DND-41 (cell line): ENCODE data around the gene DRAP1.

Experiments used
- ATAC-seq: fragments of 200-7000 bp; cut with Tn5 transposase; 3 replicates; pipeline ENCODE4 v1.9.1; 2021; ENCODE audit warnings: low read depth; ENCODE audit not compliant: insufficient read depth
- DNase-seq: peaks from one replicate; pipeline ENCODE4 v3.0.0-alpha.2; 2020
- H2AFZ ChIP-seq: 2 replicates; pipeline ENCODE4 v1.6.0; 2012; ENCODE audit warnings: low read depth, low read length
- H3K27ac ChIP-seq: 2 replicates; pipeline ENCODE4 v1.5.1; 2012; ENCODE audit warnings: low read length, inconsistent platforms
- H3K27me3 ChIP-seq: fragments of 200-600 bp; sonication (generic); 2 replicates; pipeline ENCODE4 v1.6.0; 2012; ENCODE audit warnings: low read length, mild to moderate bottlenecking, inconsistent platforms; ENCODE audit not compliant: insufficient read depth, poor library complexity
- H3K36me3 ChIP-seq: 2 replicates; pipeline ENCODE4 v1.5.1; 2012; ENCODE audit warnings: low read length, inconsistent platforms; ENCODE audit not compliant: insufficient read depth
- H3K4me1 ChIP-seq: 2 replicates; pipeline ENCODE4 v1.5.1; 2012; ENCODE audit warnings: mild to moderate bottlenecking, low read length; ENCODE audit not compliant: insufficient read depth
- H3K4me2 ChIP-seq: 2 replicates; pipeline ENCODE4 v1.6.0; 2012; ENCODE audit warnings: mild to moderate bottlenecking, moderate library complexity, low read length, inconsistent platforms; ENCODE audit not compliant: insufficient read depth
- H3K4me3 ChIP-seq, 2 experiments: fragments of 200-600 bp in 1 of 2; shearing (Covaris generic) in 1 of 2; 2 replicates each; pipeline ENCODE4 v1.5.1; 2012 to 2016; ENCODE audit warnings: inconsistent platforms in 2 of 2, low read length in 2 of 2, mild to moderate bottlenecking in 2 of 2, low read depth in 1 of 2, moderate library complexity in 1 of 2
- H3K79me2 ChIP-seq: 2 replicates; pipeline ENCODE4 v1.6.0; 2012; ENCODE audit warnings: low read length, inconsistent platforms; ENCODE audit not compliant: insufficient read depth
- H3K9ac ChIP-seq: 2 replicates; pipeline ENCODE4 v1.6.0; 2012; ENCODE audit warnings: low read depth, mild to moderate bottlenecking, inconsistent platforms, low read length, moderate library complexity
- H3K9me3 ChIP-seq: 2 replicates; pipeline ENCODE4 v1.5.1; 2012; ENCODE audit warnings: low read length, moderate library complexity, mild to moderate bottlenecking, inconsistent platforms; ENCODE audit not compliant: insufficient read depth, severe bottlenecking
- H4K20me1 ChIP-seq: 2 replicates; pipeline ENCODE4 v1.6.0; 2012; ENCODE audit warnings: low read length; ENCODE audit not compliant: insufficient read depth
- EZH2 ChIP-seq: IDR thresholded peaks from 3 replicates; pipeline ENCODE4 v1.6.1; 2012; ENCODE audit warnings: borderline replicate concordance, low read depth, mild to moderate bottlenecking, moderate library complexity, low read length, inconsistent platforms; ENCODE audit not compliant: severe bottlenecking
- TF ChIP-seq, protein P1 (sequence below): IDR thresholded peaks from 2 replicates; pipeline ENCODE4 v1.5.1; 2012; ENCODE audit warnings: borderline replicate concordance, low read length, moderate library complexity, mild to moderate bottlenecking; ENCODE audit not compliant: poor library complexity, severe bottlenecking; ENCODE audit errors: extremely low read depth

Gene DRAP1

DNA sequence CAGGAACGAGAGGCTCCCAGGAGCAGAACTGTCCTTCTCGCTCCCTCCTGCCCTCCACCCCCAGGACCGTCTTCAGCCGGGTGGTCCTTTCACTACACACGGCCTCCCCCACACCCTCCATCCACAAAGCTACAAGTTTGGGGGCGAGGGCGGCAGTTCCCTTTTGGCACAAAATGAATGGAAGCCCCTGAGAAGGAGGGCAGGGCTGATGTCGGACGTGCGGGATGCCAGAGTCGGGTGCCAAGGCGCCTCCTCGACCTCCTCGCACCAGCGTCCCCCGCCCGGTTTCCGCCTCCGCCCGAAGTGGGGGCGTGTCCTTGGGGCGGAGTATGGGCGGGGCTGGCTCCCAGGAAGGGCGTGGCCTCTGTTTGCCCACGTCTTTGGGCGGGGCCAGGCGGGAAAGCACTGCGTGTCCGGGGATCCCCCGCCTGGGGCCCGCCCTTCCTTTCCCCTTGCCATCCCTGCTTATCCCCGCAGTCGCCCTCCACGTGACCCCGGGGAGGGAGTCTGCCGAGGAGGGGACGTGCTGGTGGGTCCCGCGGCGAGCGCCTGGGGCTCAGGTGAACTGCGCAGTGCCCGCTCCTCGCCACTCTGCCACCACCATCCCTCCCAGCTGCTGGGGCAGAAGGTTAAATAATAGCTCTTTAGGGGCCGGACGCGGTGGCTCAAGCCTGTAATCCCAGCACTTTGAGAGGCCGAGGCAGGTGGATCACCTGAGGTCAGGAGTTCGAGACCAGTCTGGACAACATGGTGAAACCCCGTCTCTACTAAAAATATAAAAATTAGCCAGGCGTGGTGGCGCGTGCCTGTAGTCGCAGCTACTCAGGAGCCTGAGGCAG, 45.7 kb upstream of the DRAP1 start:
- Histone ChIP-seq H3K27me3 (no peaks in the 10 kb centered on the region), H2AFZ (peak overlapping the region; percentile 89), H3K9me3 (no peaks in the 10 kb centered on the region), H4K20me1 (no peaks in the 10 kb centered on the region), H3K9ac (peak overlapping the region; percentile 67), H3K4me2 (peak overlapping the region; percentile 94), H3K36me3 (no peaks in the 10 kb centered on the region), H3K27ac (peak overlapping the region; percentile 73), H3K4me1 (peaks cover 19% of the 10 kb centered on the region), H3K4me3 (peak overlapping the region; percentile 1 to 62; a peak in 3 of 4 replicates), H3K79me2 (no peaks in the 10 kb centered on the region)
- DNase-seq = peak; percentile 95
- no peak for TF ChIP-seq EZH2
- TF ChIP-seq, protein P1, sequence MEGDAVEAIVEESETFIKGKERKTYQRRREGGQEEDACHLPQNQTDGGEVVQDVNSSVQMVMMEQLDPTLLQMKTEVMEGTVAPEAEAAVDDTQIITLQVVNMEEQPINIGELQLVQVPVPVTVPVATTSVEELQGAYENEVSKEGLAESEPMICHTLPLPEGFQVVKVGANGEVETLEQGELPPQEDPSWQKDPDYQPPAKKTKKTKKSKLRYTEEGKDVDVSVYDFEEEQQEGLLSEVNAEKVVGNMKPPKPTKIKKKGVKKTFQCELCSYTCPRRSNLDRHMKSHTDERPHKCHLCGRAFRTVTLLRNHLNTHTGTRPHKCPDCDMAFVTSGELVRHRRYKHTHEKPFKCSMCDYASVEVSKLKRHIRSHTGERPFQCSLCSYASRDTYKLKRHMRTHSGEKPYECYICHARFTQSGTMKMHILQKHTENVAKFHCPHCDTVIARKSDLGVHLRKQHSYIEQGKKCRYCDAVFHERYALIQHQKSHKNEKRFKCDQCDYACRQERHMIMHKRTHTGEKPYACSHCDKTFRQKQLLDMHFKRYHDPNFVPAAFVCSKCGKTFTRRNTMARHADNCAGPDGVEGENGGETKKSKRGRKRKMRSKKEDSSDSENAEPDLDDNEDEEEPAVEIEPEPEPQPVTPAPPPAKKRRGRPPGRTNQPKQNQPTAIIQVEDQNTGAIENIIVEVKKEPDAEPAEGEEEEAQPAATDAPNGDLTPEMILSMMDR = no peak
- ATAC-seq = peak; percentile 83

- H3K27ac ChIP-seq = no peak within 1 kb of the TSS
- peaks cover 8% of the 10 kb centered on the region for H4K20me1 ChIP-seq
- H3K4me3 ChIP-seq = no peak within 1 kb of the TSS
- H3K9ac ChIP-seq = no peak within 1 kb of the TSS
- ATAC-seq (peak; percentile 61), DNase-seq (peak; percentile 56)
- no peak within 1 kb of the TSS for H3K4me2 ChIP-seq
- H3K4me1 ChIP-seq = peaks cover 9% of the 10 kb centered on the region
- no peaks in the 10 kb centered on the region for H3K9me3 ChIP-seq
- peaks cover 27% of the 10 kb centered on the region for H3K36me3 ChIP-seq
- H3K79me2 ChIP-seq = 0 out of 2 replicates have a peak, but pooled peaks cover 3% of the 10 kb centered on the region
- H2AFZ ChIP-seq = no peak within 1 kb of the TSS
- TF ChIP-seq EZH2 = no peak
- no peaks in the 10 kb centered on the region for H3K27me3 ChIP-seq
These were observed 39.6 kb upstream of the DRAP1 start, which contains the start of gene CTSW for GRCh38 chr11:65879617-65880016. TSS of gene CTSW (plus strand) at chr11:65879837. CDS start at chr11:65879855, 18 bp downstream.

DNA sequence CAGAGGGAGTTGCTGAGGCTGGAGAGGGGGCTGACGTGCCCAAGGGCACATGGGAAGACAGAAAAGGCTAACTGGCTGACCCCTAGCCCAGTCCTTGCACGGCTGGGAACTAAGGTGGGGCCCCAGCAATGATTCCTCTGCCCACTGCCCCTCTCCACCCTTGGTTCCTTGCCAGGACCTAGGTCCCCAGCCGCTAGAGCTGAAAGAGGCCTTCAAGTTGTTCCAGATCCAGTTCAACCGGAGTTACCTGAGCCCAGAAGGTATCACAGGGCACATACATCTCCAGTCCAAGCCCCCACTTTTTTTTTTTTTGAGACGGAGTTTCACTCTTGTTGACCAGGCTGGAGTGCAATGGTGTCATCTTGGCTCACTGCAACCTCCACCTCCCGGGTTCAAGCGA, 39.2 kb upstream of the DRAP1 start:
- H4K20me1 ChIP-seq = peaks cover 11% of the 10 kb centered on the region
- H3K4me3 ChIP-seq = no peak overlapping the region
- H3K4me2 ChIP-seq = no peak overlapping the region
- H3K9ac ChIP-seq = no peak overlapping the region
- H3K27ac ChIP-seq = no peak overlapping the region
- TF ChIP-seq, protein P1 = no peak
- no peak for TF ChIP-seq EZH2
- ATAC-seq = no peak
- no peaks in the 10 kb centered on the region for H3K9me3 ChIP-seq
- H2AFZ ChIP-seq = no peak overlapping the region
- no peaks in the 10 kb centered on the region for H3K27me3 ChIP-seq
- peaks cover 13% of the 10 kb centered on the region for H3K4me1 ChIP-seq
- 0 out of 2 replicates have a peak, but pooled peaks cover 3% of the 10 kb centered on the region for H3K79me2 ChIP-seq
- no peak for DNase-seq
- H3K36me3 ChIP-seq = peaks cover 31% of the 10 kb centered on the region

GRCh38 chr11:65880844-65881421, 38.3 kb upstream of the DRAP1 start:
- no peak for ATAC-seq
- H3K36me3 ChIP-seq = peaks cover 39% of the 10 kb centered on the region
- no peaks in the 10 kb centered on the region for H3K27me3 ChIP-seq
- H3K79me2 ChIP-seq = 0 out of 2 replicates have a peak, but pooled peaks cover 3% of the 10 kb centered on the region
- DNase-seq = no peak
- H3K9ac ChIP-seq = no peak overlapping the region
- no peak overlapping the region for H3K4me2 ChIP-seq
- no peaks in the 10 kb centered on the region for H3K9me3 ChIP-seq
- H3K4me1 ChIP-seq = peaks cover 20% of the 10 kb centered on the region
- TF ChIP-seq EZH2 = no peak
- TF ChIP-seq, protein P1 = no peak
- H3K27ac ChIP-seq = no peak overlapping the region
- H3K4me3 ChIP-seq = no peak overlapping the region
- no peak overlapping the region for H2AFZ ChIP-seq
- peaks cover 15% of the 10 kb centered on the region for H4K20me1 ChIP-seq
